ENCODE results near the gene MISP3. TPM values are rescaled to one million over a fixed set of nuclear protein-coding genes. Genes with fewer than 3 reads are reported as not detected.

The MISP3 gene
- total RNA-seq, 1 experiment from 2014 or later, result 3.2 TPM

GRCh38 chr19:14122924-14123323 lies 50.3 kb downstream of the MISP3 start:
- Mint-ChIP-seq H3K27me3 (ENCODE audit: low read depth) (peaks cover 3% of the 10 kb centered on the region; the same call in 1 of the 2 replicates), H3K9me3 (no peaks in the 10 kb centered on the region), H3K36me3 (peaks cover 30% of the 10 kb centered on the region), H3K4me1 (peaks cover 9% of the 10 kb centered on the region), H3K4me3 (no peak overlapping the region), H3K27ac (no peak overlapping the region)
- no peak for DNase-seq (ENCODE audit: low spot score)
- CTCF ChIA-PET, result interaction anchor here (0.6 to 1.6 kb wide), 5 partner anchors 9 to 352 kb away, joined by 3 to 6 read pairs (median 3); partner anchors contain the start of genes C19orf67 and PTGER1
- POLR2A ChIA-PET, result interaction anchor here (0.7 kb wide), 1 partner anchor 268 kb away, joined by 3 read pairs; no protein-coding TSS in a partner anchor
- TF ChIP-seq CREB1 (CRISPR knock-in tag; IDR thresholded peaks at IDR 0.05), result no peak
- ATAC-seq, result no peak

Other genes with a start within 250 kb of the MISP3 start
- gene NANOS3, start 195.7 kb upstream of the MISP3 start, total RNA-seq (2021), result 0.66 to 1.1 TPM (median 0.71 TPM) in 3 replicates
- gene BRME1, start 166.7 kb upstream of the MISP3 start, total RNA-seq (2021), result 5.0 to 7.2 TPM (median 6.4 TPM) in 3 replicates
- gene CC2D1A, start 166.6 kb upstream of the MISP3 start, total RNA-seq (2021), result 36.6 to 44.2 TPM (median 42.2 TPM) in 3 replicates
- gene PODNL1, start 134.4 kb upstream of the MISP3 start, total RNA-seq (2021), result 1.1 to 1.4 TPM (median 1.4 TPM) in 3 replicates
- gene DCAF15, start 120.3 kb upstream of the MISP3 start, total RNA-seq (2021), result 82.9 to 89.0 TPM (median 83.3 TPM) in 3 replicates
- gene RFX1, start 66.5 kb upstream of the MISP3 start, total RNA-seq (2021), result 20.4 to 23.2 TPM (median 21.4 TPM) in 3 replicates
- not detected in 3 replicates for gene RLN3, start 44.6 kb upstream of the MISP3 start, total RNA-seq (2021)
- gene IL27RA, start 41.0 kb upstream of the MISP3 start, total RNA-seq (2021), result 11.8 to 12.2 TPM (median 12.0 TPM) in 3 replicates
- 25.9 to 31.1 TPM (median 28.6 TPM) in 3 replicates for gene PALM3, start 10.7 kb upstream of the MISP3 start, total RNA-seq (2021)
- gene C19orf67, start 13.0 kb downstream of the MISP3 start, total RNA-seq (2021), result 0.35 to 0.87 TPM (median 0.41 TPM) in 3 replicates
- gene SAMD1, start 18.0 kb downstream of the MISP3 start, total RNA-seq (2021), result 113 to 131 TPM (median 116 TPM) in 3 replicates
- 37.8 to 48.0 TPM (median 41.7 TPM) in 3 replicates for gene PRKACA, start 45.0 kb downstream of the MISP3 start, total RNA-seq (2021)
- gene ASF1B, start 63.8 kb downstream of the MISP3 start, total RNA-seq (2021), result 37.1 to 40.4 TPM (median 38.4 TPM) in 3 replicates
- gene ADGRL1, start 133.4 kb downstream of the MISP3 start, total RNA-seq (2021), result 128 to 140 TPM (median 140 TPM) in 3 replicates